Inferior parietal cortex (tissue), 1 donor: Measurements from ENCODE around the gene SNX25.
"Not testable (repeated sequence)": the region's sequence is repeated elsewhere in the genome, so short reads cannot be mapped to it uniquely, and the experiment has no call there.

Source experiments
- DNase-seq: peaks from one replicate; pipeline ENCODE4 v3.0.0-alpha.2; 2016; ENCODE audit errors: extremely low spot score

SNX25 gene

GRCh38 chr4:185341841-185342240 is 132.4 kb downstream of the SNX25 start:
- DNase-seq = no peak

- no peak for DNase-seq
Measured at GRCh38 chr4:185343726-185344581, 134.6 kb downstream of the SNX25 start.

- DNase-seq = no peak
Measured at GRCh38 chr4:185344743-185345538, 135.5 kb downstream of the SNX25 start.

GRCh38 chr4:185346975-185347601 is 137.7 kb downstream of the SNX25 start:
- DNase-seq = peak; percentile 25

- DNase-seq = no peak
Measured at GRCh38 chr4:185351691-185352090, 142.3 kb downstream of the SNX25 start.

- no peak for DNase-seq
Measured at GRCh38 chr4:185352202-185352601, 142.8 kb downstream of the SNX25 start.

- no peak for DNase-seq
Measured at GRCh38 chr4:185352741-185353140, 143.3 kb downstream of the SNX25 start.

- no peak for DNase-seq
Measured at GRCh38 chr4:185357211-185357610, 147.8 kb downstream of the SNX25 start.

GRCh38 chr4:185357733-185358440 is 148.5 kb downstream of the SNX25 start:
- DNase-seq = no peak

GRCh38 chr4:185358514-185358913 is 149.1 kb downstream of the SNX25 start:
- no peak for DNase-seq

- no peak for DNase-seq
Measured at GRCh38 chr4:185358959-185359358, 149.6 kb downstream of the SNX25 start.

- no peak for DNase-seq
Measured at GRCh38 chr4:185359767-185360446, 150.5 kb downstream of the SNX25 start.

GRCh38 chr4:185361872-185362271 is 152.5 kb downstream of the SNX25 start:
- DNase-seq = no peak

- not testable (repeated sequence) for DNase-seq
Measured at GRCh38 chr4:185362570-185362969, 153.2 kb downstream of the SNX25 start.

- DNase-seq = no peak
Measured at GRCh38 chr4:185363251-185363650, 153.9 kb downstream of the SNX25 start.

- no peak for DNase-seq
Measured at GRCh38 chr4:185364886-185365285, 155.5 kb downstream of the SNX25 start.

GRCh38 chr4:185369731-185370130 is 160.3 kb downstream of the SNX25 start:
- DNase-seq = no peak

GRCh38 chr4:185370268-185370949 is 161.0 kb downstream of the SNX25 start:
- DNase-seq = no peak

GRCh38 chr4:185371702-185372101 is 162.3 kb downstream of the SNX25 start:
- DNase-seq = no peak

- no peak for DNase-seq
Measured at GRCh38 chr4:185374027-185374426, 164.6 kb downstream of the SNX25 start.

- DNase-seq = no peak
Measured at GRCh38 chr4:185374573-185374972, 165.2 kb downstream of the SNX25 start.
